Measurements from ENCODE around the gene TRDN.

DNA sequence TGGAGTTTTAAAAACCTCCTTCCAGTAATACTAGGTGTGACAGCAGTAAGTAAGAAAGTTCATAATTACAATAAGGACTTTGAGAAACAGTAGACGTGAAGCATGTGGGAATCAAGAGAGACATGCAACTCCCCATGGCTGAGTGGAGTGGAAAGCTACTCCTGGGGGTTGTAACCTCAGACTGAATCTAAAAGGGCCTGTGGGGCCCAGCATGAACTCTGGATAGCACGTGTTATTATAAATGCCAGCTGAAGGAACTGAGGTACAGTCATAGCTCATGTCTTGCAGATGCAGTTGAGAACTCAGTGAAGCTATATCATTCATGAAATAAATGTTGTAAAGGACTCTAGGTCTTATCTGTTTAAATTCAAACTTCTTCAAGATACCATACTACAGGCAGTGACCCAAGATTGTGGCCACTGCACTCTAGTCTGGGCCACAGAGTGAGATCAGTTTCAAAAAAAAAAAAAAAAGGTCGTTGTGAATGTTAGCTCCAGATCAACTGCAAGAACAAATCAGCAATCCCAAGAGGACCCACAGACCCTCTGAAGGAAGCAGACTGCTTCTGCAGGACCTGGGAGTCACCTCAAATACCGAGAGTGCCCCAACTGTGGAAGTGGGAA is 189.3 kb downstream of the TRDN start:
- TF ChIP-seq CTCF (IDR thresholded peaks at IDR 0.05; ENCODE audit: low read length) (no peak), EZH2 (IDR thresholded peaks at IDR 0.05; ENCODE audit: borderline replicate concordance, low read length) (no peak)
